Measurements from ENCODE around the gene GSTM5. TPM values are rescaled to one million over a fixed set of nuclear protein-coding genes. Genes with fewer than 3 reads are reported as not detected.
"Not testable (repeated sequence)": the region's sequence is repeated elsewhere in the genome, so short reads cannot be mapped to it uniquely, and the experiment has no call there.

Gene GSTM5
- polyA plus RNA-seq, 3 donors, result 29.0 to 60.4 (median 38.6) TPM

DNA sequence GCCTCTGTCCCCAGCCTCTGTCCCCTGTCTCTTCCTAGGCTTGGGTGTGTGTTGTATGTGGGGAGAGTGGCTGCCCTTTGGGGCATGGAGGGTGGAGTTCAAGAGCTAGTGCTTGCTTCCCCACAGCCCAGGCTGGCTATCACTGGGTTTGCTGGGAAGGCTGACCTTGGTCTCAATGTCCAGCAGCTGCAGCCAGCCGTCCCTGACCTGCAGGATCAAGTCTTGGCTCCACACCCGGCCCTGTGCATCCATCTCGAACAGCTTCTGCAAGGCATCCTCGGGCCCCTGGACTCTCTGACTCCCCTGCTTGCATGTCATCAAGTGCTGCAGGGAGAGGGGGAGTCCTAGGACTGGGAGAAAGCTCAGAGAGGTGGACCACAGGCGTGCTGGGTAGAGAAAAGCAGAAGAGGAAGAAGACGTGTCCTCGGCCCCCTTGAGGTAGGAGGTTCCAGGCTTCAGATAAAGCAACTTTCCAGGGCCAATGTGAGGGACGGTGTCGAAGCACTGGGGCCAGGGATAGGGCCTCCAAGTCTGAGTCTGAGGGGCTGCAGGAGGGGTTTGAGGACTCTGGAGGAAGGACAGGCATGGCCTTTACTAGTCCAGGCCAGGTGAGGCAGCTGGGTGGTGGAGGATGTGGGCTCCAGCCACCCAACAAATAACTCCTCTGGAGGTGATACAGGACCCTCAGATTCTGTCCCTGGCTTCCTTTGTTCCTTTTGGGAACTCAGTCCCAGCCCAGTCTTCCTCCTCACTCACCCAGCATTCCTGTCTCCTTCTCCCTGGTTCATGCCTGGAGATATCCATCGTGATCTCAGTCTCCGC lies 47.7 kb downstream of the GSTM5 start:
- no peak for DNase-seq (ENCODE audit: low read depth in 3 of 3, low spot score in 2 of 3)

DNA sequence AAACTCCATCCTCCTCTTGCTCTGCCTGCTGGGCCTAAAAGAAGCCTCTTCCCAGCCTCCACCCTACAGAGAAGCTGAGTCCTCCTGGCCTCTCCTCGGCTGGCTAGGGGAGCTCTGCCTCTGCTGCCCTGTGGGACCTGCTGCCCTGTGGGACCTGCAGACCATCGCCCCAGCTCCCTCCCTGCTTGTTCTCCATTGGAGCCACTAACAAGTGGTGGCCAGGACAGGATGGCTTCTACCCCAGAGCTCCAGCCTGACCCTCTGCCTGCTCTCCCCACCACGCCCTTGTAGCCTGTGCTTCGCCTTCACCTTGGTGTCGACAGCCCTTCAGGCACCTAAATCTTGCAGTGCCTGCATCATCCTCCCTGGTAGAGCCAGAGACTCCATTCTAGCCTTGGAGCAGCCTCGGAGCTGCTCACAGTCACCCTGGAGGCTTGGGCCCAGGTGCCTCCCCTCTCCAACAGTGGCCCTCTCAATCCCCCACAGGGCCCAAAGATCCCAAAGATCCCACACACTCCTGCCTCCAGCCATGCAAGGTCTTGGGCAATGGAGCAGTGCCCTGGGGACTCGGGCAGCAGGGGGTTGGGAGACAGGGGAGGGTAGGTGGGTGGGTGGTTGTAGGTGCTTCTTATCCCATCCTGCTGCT lies 48.7 kb downstream of the GSTM5 start:
- DNase-seq (ENCODE audit: low read depth in 3 of 3, low spot score in 2 of 3), result no peak

DNA sequence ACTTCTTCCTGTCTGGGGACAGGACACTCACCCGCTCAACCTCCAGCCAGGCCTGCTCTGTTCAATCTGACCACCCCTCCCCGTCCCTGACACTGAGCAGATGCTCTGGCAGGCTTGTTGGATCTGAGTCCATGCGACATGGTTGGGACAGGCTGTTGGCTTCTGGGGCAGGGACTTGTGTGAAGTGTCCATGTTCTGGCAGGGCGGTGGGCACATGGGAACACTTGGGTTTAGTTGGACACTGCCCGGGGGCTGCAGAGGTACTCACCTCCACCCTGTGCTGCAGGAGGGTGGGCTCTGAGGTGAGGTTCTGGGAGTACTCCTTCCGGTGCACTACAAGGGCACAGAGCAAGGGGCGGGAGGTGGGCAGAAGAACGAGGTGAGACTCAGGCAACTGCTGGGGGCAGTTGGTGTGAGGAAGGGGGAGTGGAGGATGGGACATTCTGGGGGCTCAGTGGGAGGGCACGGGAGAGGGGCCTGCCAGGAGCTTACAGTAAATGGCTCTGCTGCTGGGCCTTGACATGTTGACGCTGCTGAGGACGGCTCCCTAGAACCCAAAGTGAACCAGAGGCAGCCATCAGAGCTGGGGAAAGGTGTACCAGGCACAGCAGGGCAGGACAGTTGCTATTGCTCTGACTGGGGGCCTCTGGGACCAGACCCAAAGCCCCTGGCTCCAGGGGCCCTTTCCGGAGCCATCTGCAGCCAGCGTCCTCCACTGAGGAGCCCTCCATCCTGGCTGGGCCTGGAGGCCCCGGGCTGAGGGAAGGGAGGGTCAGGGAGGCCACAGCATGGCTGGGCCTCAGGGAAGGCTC lies 49.4 kb downstream of the GSTM5 start:
- DNase-seq (ENCODE audit: low read depth in 3 of 3, low spot score in 2 of 3), result no peak

DNA sequence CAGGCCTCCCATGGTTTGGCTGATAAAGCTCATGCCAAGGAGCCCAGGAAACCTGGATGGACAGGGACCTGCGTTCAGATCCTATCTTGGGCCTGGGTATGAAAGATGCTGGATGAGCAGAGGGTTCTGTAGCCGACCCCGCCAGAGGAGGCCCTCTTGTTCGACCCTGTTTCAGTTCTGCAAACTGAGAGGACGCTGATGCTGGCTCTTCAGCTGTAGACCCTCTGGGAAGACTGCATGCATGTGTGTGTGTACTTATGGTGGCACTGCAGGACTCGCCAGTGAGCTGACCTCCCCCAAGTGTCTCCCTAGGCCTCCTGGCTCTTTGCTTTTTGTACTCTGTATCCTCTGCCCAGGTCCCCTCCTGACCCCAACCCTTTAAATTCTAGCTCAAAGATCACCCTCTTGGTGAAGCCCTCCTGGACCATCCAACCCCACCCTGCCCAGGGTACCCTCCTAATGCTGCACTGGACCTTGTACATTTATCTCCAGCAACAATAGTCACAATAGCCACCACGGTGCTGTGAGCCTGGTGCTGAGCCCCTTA lies 50.1 kb downstream of the GSTM5 start:
- DNase-seq (ENCODE audit: low read depth in 3 of 3, low spot score in 2 of 3), result no peak

DNA sequence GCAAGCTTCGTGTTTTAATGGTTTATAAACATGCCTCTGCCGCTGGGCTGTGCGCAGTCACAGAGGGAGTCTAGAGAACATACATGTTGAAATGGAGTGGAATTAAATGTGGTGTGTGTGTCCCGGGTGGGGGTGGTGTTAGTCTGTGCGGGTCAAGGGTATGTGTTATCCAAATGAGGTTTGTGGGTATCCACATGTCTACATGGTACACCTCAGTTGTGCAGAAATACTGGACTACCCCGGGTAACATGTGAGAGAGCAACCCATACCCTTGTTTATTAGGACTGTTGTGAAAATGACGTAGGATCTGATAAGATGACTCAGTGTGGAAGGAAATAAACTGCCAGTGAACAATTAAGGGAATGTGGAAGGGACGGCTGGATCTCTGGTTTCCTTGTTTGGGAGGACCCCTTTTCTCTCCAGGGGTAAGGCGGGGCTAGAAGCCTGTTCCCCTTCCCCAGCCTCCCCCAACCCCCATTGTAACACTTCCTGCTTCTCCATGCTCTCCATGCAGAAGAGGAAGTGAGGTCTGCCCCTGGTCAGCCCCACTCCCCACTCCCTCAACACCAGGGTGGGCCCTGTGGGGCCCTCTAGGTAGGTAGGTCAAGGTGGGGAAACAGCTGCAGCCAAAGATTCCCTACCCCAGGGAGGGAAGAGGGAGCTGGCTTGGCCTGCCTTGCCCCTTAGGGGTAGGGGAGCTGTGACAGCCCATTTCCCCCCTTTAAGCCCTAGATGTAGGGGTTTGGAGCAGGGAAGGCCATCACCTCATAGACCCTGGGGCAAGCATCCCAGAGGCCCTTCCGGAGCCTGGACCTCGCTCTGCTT lies 51.0 kb downstream of the GSTM5 start:
- DNase-seq (ENCODE audit: low read depth in 3 of 3, low spot score in 2 of 3), result no peak

DNA sequence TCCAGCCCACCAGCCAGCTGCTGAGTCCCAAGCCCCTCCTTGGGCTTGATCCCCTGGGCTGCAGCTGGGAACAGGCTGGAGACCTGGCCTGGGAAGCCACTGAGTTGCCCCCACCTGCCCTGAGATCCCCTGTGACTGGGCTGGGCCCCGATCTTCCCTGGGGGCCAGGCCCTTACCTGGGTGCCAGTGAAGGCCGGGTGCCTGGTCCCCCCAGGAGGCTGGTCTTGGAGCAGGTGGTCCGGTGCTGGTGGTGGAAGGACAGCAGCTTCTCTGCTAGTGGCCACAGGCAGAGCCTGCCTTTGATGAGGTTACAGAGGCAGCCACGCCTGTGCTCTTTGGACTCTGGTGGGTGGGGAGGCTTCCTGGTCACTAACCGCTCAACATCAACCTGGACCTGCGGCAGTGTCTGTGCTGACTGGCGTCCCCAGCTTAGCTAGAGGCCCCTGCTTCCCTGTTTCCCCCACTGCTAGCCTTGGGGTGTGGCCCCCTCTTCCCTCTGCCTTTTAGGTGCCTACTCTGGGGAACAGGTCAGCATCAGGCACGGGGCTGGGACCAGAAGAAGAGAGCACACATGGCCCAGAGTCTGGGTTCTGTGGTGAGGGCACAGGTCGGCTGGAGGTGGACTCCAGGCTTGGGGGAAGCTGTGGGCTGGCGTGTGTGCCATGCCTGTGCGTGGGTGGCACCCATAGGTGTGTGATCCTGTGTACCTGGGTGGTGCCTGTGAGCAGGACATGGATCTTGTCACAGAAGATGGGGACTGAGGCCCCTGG lies 51.8 kb downstream of the GSTM5 start, which contains the start of gene EPS8L3:
EPS8L3 (minus strand) TSS at position 278 of the 770 bp plus-strand sequence. CDS start 2,174 bp downstream, outside the sequence.
- no peak for DNase-seq (ENCODE audit: low read depth in 3 of 3, low spot score in 2 of 3)

DNA sequence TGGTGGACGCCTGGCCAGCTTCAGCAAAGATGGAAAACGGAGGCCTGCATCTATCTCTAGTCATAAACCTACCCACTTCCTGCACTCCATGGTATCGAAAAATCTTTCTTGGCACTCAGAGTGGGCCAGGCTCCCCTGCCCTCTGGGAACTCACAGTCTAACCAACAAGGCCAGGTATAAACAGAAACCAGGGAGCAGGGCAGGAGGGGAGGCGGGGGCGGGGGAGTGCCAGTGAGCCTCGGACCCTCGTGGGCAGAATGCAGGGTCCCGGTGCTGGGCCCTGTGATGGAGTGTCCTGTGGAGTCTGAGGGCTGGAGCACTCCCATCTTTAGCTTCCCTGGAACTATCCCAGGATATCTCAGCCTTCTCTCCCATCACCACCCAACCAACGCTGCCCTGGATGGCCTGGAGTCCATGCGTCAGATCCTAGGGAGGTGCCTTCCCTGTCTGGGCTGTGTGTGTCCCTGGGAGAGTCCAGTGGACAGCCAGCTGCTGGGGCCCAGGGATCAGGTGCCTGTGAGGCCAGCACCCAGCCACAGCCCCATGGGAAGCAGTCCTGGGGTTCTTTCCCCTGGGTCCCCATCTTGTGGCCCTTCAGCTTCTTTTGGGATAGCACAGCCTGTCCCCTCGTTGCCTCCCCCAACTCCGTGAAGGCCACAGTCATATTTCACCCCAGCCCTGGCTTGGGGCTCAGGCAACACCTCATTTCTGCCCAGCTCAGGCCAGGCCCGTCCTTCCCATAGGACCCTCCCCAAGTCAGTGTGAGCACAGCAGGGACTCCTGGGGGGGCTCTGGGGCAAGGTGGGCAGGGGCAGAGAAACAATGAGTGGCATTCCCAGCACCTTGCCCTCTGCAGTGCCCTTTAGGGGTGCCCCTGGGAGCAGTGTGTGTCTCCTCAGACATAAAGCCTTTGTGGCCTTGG lies 52.8 kb downstream of the GSTM5 start:
- no peak for DNase-seq (ENCODE audit: low read depth in 3 of 3, low spot score in 2 of 3)

DNA sequence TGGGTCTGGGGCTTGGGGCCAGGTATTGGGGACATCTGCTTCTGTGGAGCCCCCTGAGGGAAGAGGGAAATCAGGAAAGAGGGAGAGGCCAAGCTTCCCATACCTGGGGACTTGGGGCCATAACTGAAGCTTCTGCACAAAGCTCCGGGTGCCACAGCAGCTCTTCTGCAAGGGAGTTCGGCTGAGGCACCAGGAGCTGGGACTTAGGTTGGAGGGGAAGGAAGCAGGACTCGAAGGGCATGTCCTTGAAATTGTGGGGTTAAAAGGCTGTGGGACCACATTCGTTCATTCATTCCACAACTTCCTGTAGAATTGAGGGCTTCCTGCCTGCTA lies 53.4 kb downstream of the GSTM5 start:
- no peak for DNase-seq (ENCODE audit: low read depth in 3 of 3, low spot score in 2 of 3)

DNA sequence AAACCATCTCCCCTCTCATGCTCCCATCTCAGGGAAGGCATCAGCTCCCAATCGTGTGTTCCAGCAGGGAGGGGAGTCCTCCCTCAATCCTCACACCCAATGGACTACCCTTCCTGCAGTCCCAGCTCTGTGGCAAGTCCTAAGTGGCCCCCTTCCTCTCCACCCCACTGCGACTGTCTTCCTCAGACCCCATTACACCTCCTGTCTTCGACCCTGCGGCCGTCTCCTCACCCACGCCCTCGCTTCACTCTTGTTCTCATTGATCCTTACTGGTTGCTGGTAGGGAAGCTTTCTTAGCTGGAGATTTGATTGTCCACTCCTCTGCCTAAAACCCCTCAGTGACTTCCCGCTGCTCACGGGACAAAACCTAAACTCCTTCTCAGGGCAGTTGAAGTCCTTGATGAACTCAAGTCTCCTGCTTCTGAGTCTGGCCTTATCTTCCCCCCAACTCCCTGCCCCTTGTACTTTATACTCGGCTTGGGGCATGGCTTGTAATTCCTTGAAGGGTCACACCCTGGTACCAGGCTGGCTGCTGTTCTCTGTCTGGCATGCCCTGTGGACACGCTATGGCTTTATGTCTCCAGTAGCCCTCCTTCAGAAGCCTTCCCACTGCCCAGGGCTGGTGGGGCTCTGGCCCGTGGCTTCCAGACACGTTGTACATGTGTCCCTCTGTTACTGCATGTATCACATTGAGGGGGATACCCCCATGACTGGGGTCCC lies 54.0 kb downstream of the GSTM5 start:
- no peak for DNase-seq (ENCODE audit: low read depth in 3 of 3, low spot score in 2 of 3)

DNA sequence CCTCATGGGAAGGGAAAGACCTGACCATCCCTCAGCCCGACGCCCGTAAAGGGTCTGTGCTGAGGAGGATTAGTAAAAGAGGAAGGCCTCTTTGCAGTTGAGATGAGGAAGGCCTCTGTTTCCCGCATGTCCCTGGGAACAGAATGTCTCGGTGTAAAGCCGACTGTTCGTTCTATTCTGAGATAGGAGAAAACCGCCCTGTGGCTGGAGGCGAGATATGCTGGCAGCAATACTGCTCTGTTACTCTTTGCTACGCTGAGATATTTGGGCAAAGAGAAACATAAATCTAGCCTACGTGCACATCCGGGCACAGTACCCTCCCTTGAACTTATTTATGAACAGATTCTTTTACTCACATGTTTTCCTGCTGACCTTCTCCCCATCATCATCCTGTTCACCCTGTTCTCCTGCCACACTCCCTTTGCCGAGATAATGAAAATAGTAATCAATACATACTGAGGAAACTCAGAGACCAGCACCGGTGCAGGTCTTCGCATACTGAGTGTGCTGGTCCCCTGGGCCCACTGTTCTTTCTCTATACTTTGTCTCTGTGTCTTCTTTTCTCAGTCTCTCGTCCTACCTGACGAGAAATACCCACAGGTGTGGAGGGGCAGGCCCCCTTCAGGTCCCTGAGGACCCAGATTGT lies 55.1 kb downstream of the GSTM5 start:
- DNase-seq (ENCODE audit: low read depth in 3 of 3, low spot score in 2 of 3), result not testable (repeated sequence)

Other genes starting within 250 kb of the GSTM5 start
- 1 to 10 TPM; 6.7 to 10.0 (median 9.3) TPM for gene SYPL2, start 245.7 kb upstream of the GSTM5 start, polyA plus RNA-seq (ENCODE audit: insufficient read length in 3 of 3)
- gene ATXN7L2, start 228.3 kb upstream of the GSTM5 start, polyA plus RNA-seq (ENCODE audit: insufficient read length in 3 of 3), result 1 to 10 TPM; 6.0 to 7.7 (median 6.3) TPM
- gene CYB561D1, start 218.2 kb upstream of the GSTM5 start, polyA plus RNA-seq (ENCODE audit: insufficient read length in 3 of 3), result 10 to 100 TPM in 1 of 3 donors, 1 to 10 TPM in 2; 9.0 to 10.2 (median 9.8) TPM
- gene AMIGO1, start 202.5 kb upstream of the GSTM5 start, polyA plus RNA-seq (ENCODE audit: insufficient read length in 3 of 3), result 10 to 100 TPM in 1 of 3 donors, 1 to 10 TPM in 2; 7.8 to 10.5 (median 8.8) TPM
- 1 to 10 TPM in 2 of 3 donors, under 1 TPM in 1; 0.87 to 1.2 (median 1.1) TPM for gene GPR61, start 172.4 kb upstream of the GSTM5 start, polyA plus RNA-seq (ENCODE audit: insufficient read length in 3 of 3)
- 10 to 100 TPM; 12.5 to 13.8 (median 13.5) TPM for gene GNAI3, start 163.6 kb upstream of the GSTM5 start, polyA plus RNA-seq (ENCODE audit: insufficient read length in 3 of 3)
- gene GNAT2, start 92.6 kb upstream of the GSTM5 start, polyA plus RNA-seq (ENCODE audit: insufficient read length in 3 of 3), result not detected
- gene AMPD2, start 92.4 kb upstream of the GSTM5 start, polyA plus RNA-seq (ENCODE audit: insufficient read length in 3 of 3), result 10 to 100 TPM; 39.9 to 44.7 (median 40.8) TPM
- 10 to 100 TPM; 57.7 to 69.9 (median 61.7) TPM for gene GSTM4, start 56.2 kb upstream of the GSTM5 start, polyA plus RNA-seq (ENCODE audit: insufficient read length in 3 of 3)
- gene GSTM2, start 44.2 kb upstream of the GSTM5 start, polyA plus RNA-seq (ENCODE audit: insufficient read length in 3 of 3), result 100 to 1,000 TPM; 150 to 219 (median 178) TPM
- 100 to 1,000 TPM in 1 of 3 donors, 1 to 10 TPM in 2; 3.2 to 118 (median 3.3) TPM for gene GSTM1, start 24.4 kb upstream of the GSTM5 start, polyA plus RNA-seq (ENCODE audit: insufficient read length in 3 of 3)
- gene GSTM3, start 28.8 kb downstream of the GSTM5 start, polyA plus RNA-seq (ENCODE audit: insufficient read length in 3 of 3), result 100 to 1,000 TPM; 227 to 298 (median 295) TPM
- gene EPS8L3, start 51.7 kb downstream of the GSTM5 start, polyA plus RNA-seq (ENCODE audit: insufficient read length in 3 of 3), result under 1 TPM; 0.12 to 0.56 (median 0.28) TPM
- gene CSF1, start 198.6 kb downstream of the GSTM5 start, polyA plus RNA-seq (ENCODE audit: insufficient read length in 3 of 3), result 1 to 10 TPM; 6.8 to 8.1 (median 7.9) TPM